GM23248 (cell line): ENCODE results near the gene C20orf202.

Source experiments
- EZH2 ChIP-seq: fragments of 200-600 bp; sonication (generic); IDR thresholded peaks from 2 replicates; pipeline ENCODE4 v1.6.1; 2018; ENCODE audit warnings: antibody characterized with exemption, mild to moderate bottlenecking; ENCODE audit not compliant: insufficient read depth, poor library complexity, severe bottlenecking
- EZH2phosphoT487 ChIP-seq: fragments of 200-600 bp; sonication (generic); IDR thresholded peaks from 2 replicates; pipeline ENCODE4 v1.6.1; 2018; ENCODE audit warnings: antibody characterized with exemption, moderate library complexity, mild to moderate bottlenecking, low read depth; ENCODE audit not compliant: insufficient read depth

GRCh38 chr20:1185316-1185741 lies 17.9 kb upstream of the C20orf202 start:
- TF ChIP-seq EZH2 (no peak), EZH2phosphoT487 (no peak)
